RWPE2 (cell line): ENCODE measurements around the gene RPL39L.

Experiments used
- ATAC-seq: fragments of 200-7000 bp; cut with Tn5 transposase; 3 replicates; pipeline ENCODE4 v1.9.1; 2021; ENCODE audit warnings: low read depth
- DNase-seq: peaks from one replicate; pipeline ENCODE4 v3.0.0-alpha.2; 2020; ENCODE audit warnings: low spot score
- H3K27ac ChIP-seq: fragments of 450-650 bp; 2 replicates; pipeline ENCODE4 v1.5.1; 2017; ENCODE audit warnings: mild to moderate bottlenecking; ENCODE audit not compliant: poor library complexity, severe bottlenecking
- H3K27me3 ChIP-seq: fragments of 250-450 bp; sonication (Bioruptor Pico); 2 replicates; pipeline ENCODE4 v1.5.1; 2021; ENCODE audit warnings: mild to moderate bottlenecking, moderate library complexity; ENCODE audit not compliant: insufficient read depth, poor library complexity, severe bottlenecking
- H3K36me3 ChIP-seq: fragments of 250-450 bp; sonication (Bioruptor Pico); 2 replicates; pipeline ENCODE4 v1.5.1; 2020; ENCODE audit warnings: low read depth, mild to moderate bottlenecking, moderate library complexity
- H3K4me1 ChIP-seq: fragments of 250-450 bp; sonication (Bioruptor Pico); 2 replicates; pipeline ENCODE4 v1.5.1; 2021; ENCODE audit warnings: mild to moderate bottlenecking, moderate library complexity; ENCODE audit not compliant: insufficient read depth, poor library complexity, severe bottlenecking
- H3K4me3 ChIP-seq: fragments of 250-450 bp; sonication (Bioruptor Pico); 2 replicates; pipeline ENCODE4 v1.5.1; 2021; ENCODE audit warnings: mild to moderate bottlenecking, moderate library complexity; ENCODE audit not compliant: severe bottlenecking
- H3K9me3 ChIP-seq: fragments of 250-450 bp; sonication (Bioruptor Pico); 2 replicates; pipeline ENCODE4 v1.5.1; 2021; ENCODE audit warnings: mild to moderate bottlenecking, moderate library complexity; ENCODE audit not compliant: severe bottlenecking
- CTCF ChIP-seq: fragments of 450-650 bp; IDR thresholded peaks from one replicate; pipeline ENCODE4 v1.5.1; 2017; ENCODE audit warnings: mild to moderate bottlenecking, moderate library complexity; ENCODE audit not compliant: poor library complexity, severe bottlenecking

The RPL39L gene

GRCh38 chr3:187073581-187074098 lies 65.7 kb downstream of the RPL39L start:
- no peak overlapping the region for H3K27ac ChIP-seq
- no peak for ATAC-seq
- no peak for TF ChIP-seq CTCF
- H3K27me3 ChIP-seq, result no peaks in the 10 kb centered on the region
- H3K36me3 ChIP-seq, result no peaks in the 10 kb centered on the region
- DNase-seq, result no peak
- no peak overlapping the region for H3K4me3 ChIP-seq
- H3K4me1 ChIP-seq, result no peaks in the 10 kb centered on the region
- no peaks in the 10 kb centered on the region for H3K9me3 ChIP-seq

- Histone ChIP-seq H3K4me3 (no peak overlapping the region), H3K27me3 (no peaks in the 10 kb centered on the region), H3K4me1 (no peaks in the 10 kb centered on the region), H3K9me3 (no peaks in the 10 kb centered on the region), H3K36me3 (no peaks in the 10 kb centered on the region), H3K27ac (no peak overlapping the region)
- ATAC-seq, result no peak
- TF ChIP-seq CTCF, result no peak
- DNase-seq, result no peak
Observed at GRCh38 chr3:187072511-187072910, 66.8 kb downstream of the RPL39L start.

- H3K36me3 ChIP-seq, result no peaks in the 10 kb centered on the region
- no peak for TF ChIP-seq CTCF
- ATAC-seq, result no peak
- no peak overlapping the region for H3K4me3 ChIP-seq
- H3K27me3 ChIP-seq, result no peaks in the 10 kb centered on the region
- DNase-seq, result no peak
- H3K9me3 ChIP-seq, result no peaks in the 10 kb centered on the region
- no peak overlapping the region for H3K27ac ChIP-seq
- no peaks in the 10 kb centered on the region for H3K4me1 ChIP-seq
Observed at GRCh38 chr3:187072102-187072501, 67.2 kb downstream of the RPL39L start.
